SK-N-SH treated with all-trans-retinoic acid at 6 μM for 48 hours (cell line): Measurements from ENCODE around the gene CDK5RAP2.

ENCODE experiments used
- ARNTL ChIP-seq: fragments of 450-650 bp; formaldehyde crosslinking; IDR thresholded peaks from 2 replicates; pipeline ENCODE4 v1.5.0; 2020; ENCODE audit warnings: low read depth, mild to moderate bottlenecking, moderate library complexity, borderline replicate concordance
- PATZ1 ChIP-seq: fragments of 250-450 bp; sonication (Bioruptor Pico); IDR thresholded peaks from 2 replicates; pipeline ENCODE4 v1.8.0; 2020; ENCODE audit warnings: mild to moderate bottlenecking, moderate library complexity, borderline replicate concordance
- POU6F1 ChIP-seq: fragments of 250-450 bp; sonication (Bioruptor Pico); IDR thresholded peaks from 2 replicates; pipeline ENCODE4 v1.8.0; 2021; ENCODE audit warnings: low read depth, mild to moderate bottlenecking, moderate library complexity, borderline replicate concordance
- RARB ChIP-seq: fragments of 250-450 bp; sonication (Bioruptor Pico); IDR thresholded peaks from 2 replicates; pipeline ENCODE4 v1.8.0; 2021; ENCODE audit warnings: mild to moderate bottlenecking, moderate library complexity
- TCF4 ChIP-seq: fragments of 250-450 bp; sonication (Bioruptor Pico); IDR thresholded peaks from 2 replicates; pipeline ENCODE4 v1.8.0; 2021; ENCODE audit warnings: mild to moderate bottlenecking, moderate library complexity, borderline replicate concordance
- ZFP3 ChIP-seq: fragments of 250-450 bp; sonication (Bioruptor Pico); IDR thresholded peaks from 2 replicates; pipeline ENCODE4 v1.5.0; 2020; ENCODE audit warnings: mild to moderate bottlenecking, moderate library complexity
- ZFP30 ChIP-seq: fragments of 450-650 bp; formaldehyde crosslinking; IDR thresholded peaks from 2 replicates; pipeline ENCODE4 v1.5.0; 2022; ENCODE audit warnings: mild to moderate bottlenecking, moderate library complexity

DNA sequence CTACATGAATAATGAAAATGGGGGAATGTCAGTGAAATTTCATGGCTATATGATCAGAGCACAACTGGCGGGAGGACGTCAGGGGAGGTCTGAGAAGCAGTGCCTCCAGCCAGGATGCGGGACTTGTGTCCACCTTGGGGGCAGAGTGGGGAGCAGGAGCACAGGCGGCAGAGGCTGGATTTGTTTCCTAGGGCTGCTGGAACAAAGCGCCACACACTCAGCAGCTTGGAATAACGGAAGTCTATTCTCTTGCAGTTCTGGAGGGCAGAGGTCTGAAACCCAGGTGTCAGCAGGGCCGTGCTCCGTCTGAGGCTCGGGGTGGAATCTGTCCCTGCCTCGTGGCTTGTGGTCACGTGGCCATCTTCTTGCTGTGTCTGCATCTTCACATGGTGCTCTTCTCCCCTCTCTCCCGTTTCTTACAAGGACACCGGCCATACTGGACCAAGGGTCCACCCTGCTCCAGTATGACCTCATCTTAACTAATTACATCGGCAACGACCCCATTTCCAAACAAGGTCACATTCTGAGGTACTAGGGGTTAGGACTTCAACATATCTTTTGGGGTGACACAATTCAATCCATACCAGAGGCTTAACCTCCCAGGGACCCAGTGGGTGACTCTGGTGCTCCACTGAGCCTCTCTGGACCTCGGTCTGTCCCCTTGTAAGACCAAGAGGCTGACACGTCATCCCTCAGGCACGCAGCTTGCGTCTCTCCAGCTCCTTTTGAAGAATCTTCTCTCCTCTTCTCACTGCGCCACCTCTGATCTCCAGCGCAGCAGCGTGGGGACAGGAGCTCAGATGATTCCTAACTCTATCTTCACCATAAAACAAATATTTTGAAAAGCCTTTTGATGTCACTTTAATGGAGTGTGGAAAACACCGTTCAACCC, 202.5 kb downstream of the CDK5RAP2 start:
- TF ChIP-seq RARB (no peak), ZFP30 (CRISPR knock-in tag) (no peak), PATZ1 (CRISPR knock-in tag) (no peak), ARNTL (CRISPR knock-in tag) (no peak), TCF4 (CRISPR knock-in tag) (no peak), POU6F1 (CRISPR knock-in tag) (no peak), ZFP3 (no peak)
